NCI-H1048 (cell line): Measurements from ENCODE around the gene HDAC4.
"Not testable (repeated sequence)": the region's sequence is repeated elsewhere in the genome, so short reads cannot be mapped to it uniquely, and the experiment has no call there.

Experiments
- DNase-seq: peaks from one replicate; lab custom pipeline; 2025; lab: John Stamatoyannopoulos, UW

Gene HDAC4

GRCh38 chr2:239280296-239281017, 120.4 kb downstream of the HDAC4 start:
- DNase-seq, result not testable (repeated sequence)

GRCh38 chr2:239279508-239280295, 121.1 kb downstream of the HDAC4 start:
- DNase-seq, result no peak

GRCh38 chr2:239278941-239279365, 121.9 kb downstream of the HDAC4 start:
- DNase-seq, result no peak

DNA sequence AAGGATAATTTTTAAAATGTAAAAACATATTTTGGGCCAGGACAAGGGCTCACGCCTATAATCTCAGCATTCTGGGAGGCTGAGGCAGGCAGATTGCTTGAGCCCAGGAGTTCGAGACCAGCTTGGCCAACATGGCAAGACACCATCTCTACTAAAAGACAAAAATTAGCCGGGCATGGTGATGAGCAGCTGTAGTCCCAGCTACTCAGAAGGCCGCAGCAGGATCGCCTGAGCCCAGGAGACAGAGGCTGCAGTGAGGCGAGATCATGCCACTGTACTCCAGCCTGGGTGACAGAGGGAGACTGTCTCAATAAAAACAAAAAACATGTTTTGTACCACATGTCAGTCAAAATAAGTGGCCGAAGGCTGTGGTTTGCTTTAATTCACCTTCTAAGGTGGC, 122.5 kb downstream of the HDAC4 start:
- DNase-seq, result no peak

DNA sequence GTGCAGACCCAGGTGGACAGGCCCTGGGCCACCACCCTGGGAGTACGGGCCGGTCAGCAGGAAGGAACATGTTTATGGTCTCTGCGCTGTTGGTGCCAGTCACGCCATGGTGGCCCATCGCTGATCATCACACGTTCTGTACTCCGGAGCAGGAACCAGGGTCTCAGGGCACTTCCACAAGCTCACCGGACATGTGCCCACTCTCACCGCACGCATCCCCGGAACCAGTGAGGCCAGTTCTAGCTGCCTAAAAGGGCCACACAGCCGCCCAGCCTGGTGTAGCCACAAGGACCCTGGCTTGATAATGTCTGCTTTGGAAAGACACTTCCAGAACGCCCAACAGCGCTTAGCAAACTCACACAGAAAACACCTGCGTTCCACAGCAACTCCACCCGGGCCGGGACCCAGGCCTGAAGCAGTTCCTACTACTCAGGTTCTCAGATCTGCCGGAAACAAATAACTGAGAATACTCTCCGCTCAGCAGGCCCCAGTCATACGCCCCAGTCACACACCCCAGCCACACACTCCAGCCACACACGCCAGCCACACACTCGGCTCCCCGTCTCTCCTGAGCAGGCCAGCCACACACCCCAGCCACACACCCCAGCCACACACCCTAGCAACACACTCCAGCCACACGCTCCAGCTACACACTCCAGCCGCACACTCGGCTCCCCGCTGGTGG, 123.3 kb downstream of the HDAC4 start:
- DNase-seq, result no peak

DNA sequence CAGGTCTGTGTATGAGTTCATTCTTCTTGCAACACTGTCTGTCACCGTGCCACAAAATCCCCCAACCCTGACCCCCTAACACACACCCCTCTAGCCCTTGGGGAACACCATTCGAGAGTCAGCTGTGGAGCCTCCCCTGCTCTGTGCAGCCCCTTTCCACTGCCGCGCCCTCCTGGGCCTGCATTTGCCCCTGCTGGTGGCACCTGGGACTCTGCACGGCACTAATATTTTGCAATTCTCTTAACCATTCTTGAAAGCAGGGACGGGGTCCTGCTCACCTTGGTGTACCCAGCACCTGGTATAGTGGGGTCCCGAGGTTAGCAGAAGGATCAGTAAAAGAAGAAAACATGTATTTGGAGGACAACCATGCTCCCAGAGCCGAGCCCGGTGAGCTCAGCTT, 124.0 kb downstream of the HDAC4 start:
- no peak for DNase-seq

DNA sequence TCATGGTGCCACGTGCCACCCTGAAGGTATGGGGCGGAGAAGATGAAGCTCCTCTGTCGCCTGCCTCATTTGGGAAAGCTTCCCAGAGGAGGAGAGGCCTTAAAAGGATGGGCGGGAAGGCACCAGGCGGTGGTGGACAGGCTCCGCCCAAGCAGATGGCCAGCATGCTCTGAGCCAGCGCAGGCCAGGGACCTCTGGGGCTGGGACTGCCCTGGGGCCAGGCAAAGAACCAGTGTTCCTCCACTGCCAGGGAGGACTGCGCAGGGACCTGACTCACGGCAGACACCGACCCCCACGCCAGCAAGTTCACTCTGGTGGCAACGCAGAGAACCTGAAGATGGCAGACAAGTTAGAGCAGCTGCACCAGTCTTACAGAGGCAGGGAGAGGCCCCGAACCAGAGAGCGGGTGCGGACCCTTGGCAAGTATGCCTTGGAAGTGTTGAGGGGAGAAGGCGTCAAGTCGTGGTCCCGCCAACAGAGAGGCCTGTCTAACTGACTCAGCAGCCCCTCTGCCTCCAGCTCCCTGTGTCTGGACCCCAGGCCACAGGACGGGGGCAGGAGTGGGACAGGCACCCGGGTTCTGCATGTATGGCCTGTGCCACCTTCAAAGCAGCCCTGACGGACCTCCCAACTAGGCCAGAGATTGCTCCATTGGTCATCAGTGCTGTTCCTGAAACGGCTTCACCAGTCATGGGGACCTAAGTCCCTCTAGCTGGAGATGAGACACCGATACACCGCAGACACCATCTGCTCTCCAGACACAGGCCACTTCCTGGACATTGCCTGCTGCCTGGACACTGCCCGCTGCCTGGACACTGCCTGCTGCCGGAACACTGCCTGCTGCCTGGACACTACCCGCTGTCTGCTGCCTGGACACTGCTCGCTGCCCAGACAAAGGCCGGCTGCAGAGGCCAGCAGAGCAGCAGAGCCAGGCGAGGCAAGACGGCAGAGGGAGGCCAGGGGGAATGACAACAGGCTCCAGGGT, 124.7 kb downstream of the HDAC4 start:
- DNase-seq, result no peak

DNA sequence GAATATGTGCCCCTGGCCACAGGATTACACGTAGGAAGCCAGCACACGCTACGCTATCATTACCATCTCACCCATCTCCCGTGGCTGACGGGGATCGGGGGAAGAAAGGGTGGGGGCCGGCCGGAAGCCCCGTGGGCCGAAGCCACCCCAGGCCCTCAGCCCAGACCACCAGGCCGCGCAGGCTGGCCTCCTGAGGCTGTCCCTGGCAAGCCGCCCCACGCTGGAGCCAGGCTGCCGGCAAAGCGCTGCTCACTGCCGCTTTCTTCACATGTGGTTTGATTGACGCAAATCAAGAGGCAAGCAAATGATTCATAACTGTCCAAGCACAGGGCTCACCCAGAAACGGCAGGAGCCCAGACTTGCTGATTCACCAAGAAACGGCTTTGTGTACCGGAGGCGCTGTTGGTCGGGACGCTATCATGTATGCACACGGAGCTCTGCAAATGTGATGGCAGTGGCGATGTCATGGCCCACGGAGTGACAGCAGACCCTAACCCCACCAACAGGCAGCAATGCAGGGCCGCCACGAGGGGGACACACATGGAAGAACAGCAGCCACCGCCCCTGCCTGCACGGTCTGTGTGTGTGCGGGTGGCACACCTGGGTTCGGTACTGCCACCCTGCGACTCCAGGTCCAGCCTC, 125.7 kb downstream of the HDAC4 start:
- DNase-seq, result no peak

GRCh38 chr2:239274391-239275043, 126.3 kb downstream of the HDAC4 start:
- no peak for DNase-seq

DNA sequence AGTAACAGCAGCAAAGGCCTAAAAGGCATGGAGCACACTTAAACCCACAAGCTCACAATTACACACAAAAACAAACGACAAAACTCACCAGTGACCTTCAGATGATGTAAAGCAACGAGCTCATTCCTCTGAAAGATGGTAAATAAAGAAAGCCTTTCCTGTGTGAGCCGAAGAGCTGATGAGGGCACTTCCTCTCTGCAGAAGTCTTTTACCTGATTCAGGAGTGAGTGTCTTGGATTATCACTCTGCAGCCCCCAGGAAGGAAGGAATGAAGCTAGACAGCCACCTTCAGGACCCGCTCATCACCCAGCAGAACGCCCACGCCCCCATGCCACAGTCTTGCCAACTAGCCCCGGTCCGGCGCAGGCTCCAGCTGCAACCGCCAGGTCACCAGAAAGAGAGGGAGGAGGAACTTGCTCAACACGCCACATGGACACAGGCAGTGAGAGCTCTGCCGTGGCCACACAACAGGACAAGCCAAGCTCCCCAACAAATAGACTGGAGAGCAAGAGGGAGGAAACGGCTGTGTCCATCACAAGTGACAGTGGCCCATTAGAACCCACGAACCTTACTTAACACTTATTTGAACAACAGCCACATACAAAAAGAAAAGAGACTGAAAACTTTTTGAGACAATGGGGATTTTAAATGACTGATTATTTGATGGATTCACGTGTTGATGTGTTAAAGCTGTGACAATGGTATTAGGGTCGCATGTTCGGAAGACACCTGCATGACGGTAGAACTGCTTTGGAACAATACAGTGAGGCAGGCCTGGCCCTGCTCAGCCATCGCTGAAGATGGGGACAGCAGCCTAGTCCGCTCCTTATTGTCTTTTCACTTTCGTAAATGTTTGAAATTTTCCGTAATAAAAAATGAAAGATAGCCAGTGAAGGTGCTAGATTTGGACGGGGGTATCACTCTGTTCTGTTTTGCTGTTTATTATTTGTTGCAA, 127.3 kb downstream of the HDAC4 start:
- DNase-seq, result no peak

GRCh38 chr2:239272626-239273025, 128.2 kb downstream of the HDAC4 start:
- no peak for DNase-seq

DNA sequence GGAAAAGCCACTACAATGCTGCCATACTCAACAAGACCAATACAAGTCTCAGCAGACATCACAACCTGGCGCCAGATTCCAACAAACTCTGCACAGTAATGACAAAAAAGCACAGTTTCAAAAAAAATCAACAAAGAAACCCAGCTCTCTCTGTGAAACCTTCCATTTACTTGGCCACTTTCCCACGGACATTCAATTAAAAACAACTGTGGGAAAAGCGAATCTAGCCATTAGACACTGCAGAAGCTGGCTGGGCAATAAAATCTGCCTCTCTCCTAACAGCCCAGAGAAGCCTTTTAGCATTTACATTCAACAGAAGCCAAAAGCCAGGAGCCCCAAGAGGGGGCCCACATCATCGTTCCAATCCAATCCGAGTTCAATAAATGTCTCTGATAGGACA, 128.9 kb downstream of the HDAC4 start:
- DNase-seq, result no peak

- DNase-seq, result no peak
Observed at GRCh38 chr2:239271471-239271870, 129.3 kb downstream of the HDAC4 start.

DNA sequence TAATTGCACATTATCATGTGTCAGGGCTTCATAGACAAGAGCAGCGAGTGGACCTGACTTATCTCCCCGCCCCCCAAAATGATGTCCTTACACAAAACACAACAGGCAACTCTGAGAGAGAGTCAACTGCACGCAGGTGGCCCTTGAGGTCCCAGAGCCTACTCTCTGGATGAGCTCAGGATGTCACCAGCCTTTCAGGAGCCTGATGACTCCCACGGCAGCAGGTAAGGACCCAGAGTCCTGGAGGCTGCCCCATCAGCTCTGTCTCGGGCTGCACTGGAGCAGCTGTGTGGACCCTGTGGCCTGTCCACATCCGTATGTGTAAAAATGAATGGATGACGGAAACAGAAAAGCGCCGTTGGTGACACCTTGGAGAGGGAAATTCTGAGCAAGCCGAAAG, 130.9 kb downstream of the HDAC4 start:
- no peak for DNase-seq

- DNase-seq, result no peak
Observed at GRCh38 chr2:239269173-239269885, 131.5 kb downstream of the HDAC4 start.

- DNase-seq, result no peak
Observed at GRCh38 chr2:239268549-239268948, 132.3 kb downstream of the HDAC4 start.

- no peak for DNase-seq
Observed at GRCh38 chr2:239268082-239268481, 132.7 kb downstream of the HDAC4 start.

DNA sequence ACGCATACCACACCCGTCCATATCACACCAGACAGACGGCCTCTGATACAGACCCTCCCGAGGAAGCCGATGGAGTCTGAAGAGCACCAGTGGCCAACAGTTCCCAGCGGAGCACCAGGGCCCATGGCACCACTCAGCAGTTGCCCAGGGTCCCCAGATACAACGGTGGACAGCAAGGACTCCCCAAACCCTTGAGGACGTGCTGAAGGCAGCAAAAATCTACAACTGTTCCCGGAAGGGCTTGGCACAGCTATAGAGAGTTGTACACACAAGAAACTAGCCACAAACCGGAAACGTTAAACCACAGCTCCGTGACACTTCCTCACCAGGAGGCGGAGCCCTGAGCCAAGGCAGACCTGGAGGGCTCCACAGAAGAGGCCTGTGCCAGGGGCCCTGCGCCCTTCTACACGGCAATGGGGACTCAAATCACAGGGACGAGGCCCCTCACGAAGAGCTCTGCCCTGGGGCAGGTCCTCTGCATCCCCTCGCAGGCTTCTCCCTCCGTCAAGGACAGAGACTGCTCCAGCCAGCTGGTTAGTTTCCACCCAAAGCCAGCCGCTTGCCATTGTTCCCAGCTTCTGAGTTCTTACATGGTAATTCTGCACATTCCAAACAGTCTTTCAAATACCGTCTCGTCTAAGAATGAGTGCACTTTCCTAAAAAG, 133.4 kb downstream of the HDAC4 start:
- no peak for DNase-seq
